ENCODE results near the gene ADRA2B. TPM values are rescaled to one million over a fixed set of nuclear protein-coding genes. Genes with fewer than 3 reads are reported as not detected.
A peak's percentile ranks its signal among the peaks of the same experiment; 100 is the strongest.
"Not testable (repeated sequence)": the region's sequence is repeated elsewhere in the genome, so short reads cannot be mapped to it uniquely, and the experiment has no call there.

Gene ADRA2B
- total RNA-seq, 2 experiments from 2014 or later = 0.29 to 0.34 TPM

DNA sequence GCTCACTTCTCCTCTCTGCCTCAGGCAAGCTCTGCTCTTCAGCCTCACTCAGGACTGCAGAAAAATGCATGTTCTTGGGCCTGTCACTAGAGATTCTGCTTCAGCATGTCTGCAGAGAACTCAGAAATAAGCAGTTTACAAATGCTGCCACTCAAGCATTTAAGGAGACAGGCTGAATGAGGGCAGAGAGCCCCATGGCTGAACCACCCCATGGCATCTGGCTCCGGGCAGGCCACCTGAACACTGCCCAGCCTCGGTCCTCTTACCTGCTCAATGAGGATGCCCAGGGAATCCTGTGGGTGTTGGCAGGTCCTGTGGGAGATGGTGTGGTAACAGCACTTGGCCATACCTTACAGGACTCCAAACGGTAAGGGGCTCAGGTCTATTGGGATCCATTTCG, 50.4 kb downstream of the ADRA2B start:
- H3K9me3 Mint-ChIP-seq; DNase-seq; H3K4me3 Mint-ChIP-seq; intact Hi-C loops (cut with micrococcal nuclease); H3K27ac Mint-ChIP-seq; H3K36me3 Mint-ChIP-seq (ENCODE audit: low read depth); CTCF ChIA-PET; ATAC-seq; H3K27me3 Mint-ChIP-seq; H3K4me1 Mint-ChIP-seq (ENCODE audit: low read depth): not testable (repeated sequence)
- POLR2A ChIA-PET = interaction anchor here (1.1 kb wide), 1 partner anchor 1599 kb away, joined by 3 read pairs; no protein-coding TSS in a partner anchor

DNA sequence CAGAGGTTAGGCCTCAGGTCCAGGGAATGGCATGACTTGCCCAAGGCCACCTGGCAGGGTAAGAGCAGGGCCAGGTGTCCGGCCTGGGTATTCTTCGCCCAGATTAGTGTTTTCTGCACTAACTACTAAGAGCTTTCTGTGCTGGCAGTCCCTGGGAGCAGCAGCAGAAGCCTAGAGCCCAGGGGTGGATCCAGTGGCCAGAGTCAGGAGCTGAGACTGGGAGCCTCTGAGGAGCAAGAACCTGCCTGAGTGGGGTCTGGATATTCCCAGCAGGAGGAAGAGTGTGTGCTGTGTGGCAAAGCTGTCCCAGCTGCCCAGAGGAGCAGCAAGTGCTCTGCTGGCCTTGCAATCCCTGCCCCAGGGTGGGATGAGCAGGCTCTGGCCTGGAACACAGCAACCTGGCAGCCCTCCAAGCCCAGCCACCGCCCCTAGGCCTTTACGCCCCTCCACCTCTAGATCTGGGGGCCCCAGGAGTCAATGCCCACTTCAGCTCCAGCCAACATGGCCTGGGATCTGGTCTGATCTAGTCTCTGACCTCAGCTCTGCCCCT, 50.9 kb downstream of the ADRA2B start:
- POLR2A ChIA-PET = interaction anchor here (1.1 kb wide), 1 partner anchor 1599 kb away, joined by 3 read pairs; no protein-coding TSS in a partner anchor
- no peak overlapping the region for H3K27ac Mint-ChIP-seq
- ATAC-seq (no peak), DNase-seq (no peak)
- H3K4me1 Mint-ChIP-seq (ENCODE audit: low read depth) = peaks cover 5% of the 10 kb centered on the region
- no peak overlapping the region for H3K4me3 Mint-ChIP-seq
- intact Hi-C loops (cut with micrococcal nuclease) = no loop called here
- CTCF ChIA-PET = no interaction called here
- no peaks in the 10 kb centered on the region for H3K9me3 Mint-ChIP-seq
- H3K36me3 Mint-ChIP-seq (ENCODE audit: low read depth) = no peaks in the 10 kb centered on the region
- H3K27me3 Mint-ChIP-seq = no peaks in the 10 kb centered on the region
- TF ChIP-seq, protein P1, sequence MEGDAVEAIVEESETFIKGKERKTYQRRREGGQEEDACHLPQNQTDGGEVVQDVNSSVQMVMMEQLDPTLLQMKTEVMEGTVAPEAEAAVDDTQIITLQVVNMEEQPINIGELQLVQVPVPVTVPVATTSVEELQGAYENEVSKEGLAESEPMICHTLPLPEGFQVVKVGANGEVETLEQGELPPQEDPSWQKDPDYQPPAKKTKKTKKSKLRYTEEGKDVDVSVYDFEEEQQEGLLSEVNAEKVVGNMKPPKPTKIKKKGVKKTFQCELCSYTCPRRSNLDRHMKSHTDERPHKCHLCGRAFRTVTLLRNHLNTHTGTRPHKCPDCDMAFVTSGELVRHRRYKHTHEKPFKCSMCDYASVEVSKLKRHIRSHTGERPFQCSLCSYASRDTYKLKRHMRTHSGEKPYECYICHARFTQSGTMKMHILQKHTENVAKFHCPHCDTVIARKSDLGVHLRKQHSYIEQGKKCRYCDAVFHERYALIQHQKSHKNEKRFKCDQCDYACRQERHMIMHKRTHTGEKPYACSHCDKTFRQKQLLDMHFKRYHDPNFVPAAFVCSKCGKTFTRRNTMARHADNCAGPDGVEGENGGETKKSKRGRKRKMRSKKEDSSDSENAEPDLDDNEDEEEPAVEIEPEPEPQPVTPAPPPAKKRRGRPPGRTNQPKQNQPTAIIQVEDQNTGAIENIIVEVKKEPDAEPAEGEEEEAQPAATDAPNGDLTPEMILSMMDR (IDR thresholded peaks at IDR 0.05) = no peak

DNA sequence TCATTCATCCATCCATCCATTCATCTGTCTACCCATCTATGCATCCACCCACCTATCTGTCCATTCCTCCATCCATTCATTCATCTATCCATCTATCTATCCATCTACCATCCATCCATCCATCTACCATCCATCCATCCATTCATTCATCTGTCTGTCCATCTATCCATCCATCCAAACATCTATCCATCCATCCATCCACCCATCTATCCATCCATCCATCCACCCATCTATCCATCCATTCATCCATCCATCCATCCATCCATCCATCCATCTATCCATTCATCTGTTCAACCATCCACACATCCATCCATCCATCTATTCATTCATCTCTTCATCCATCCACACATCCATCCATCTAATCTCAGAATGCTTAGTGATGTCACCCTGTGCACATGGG, 51.6 kb downstream of the ADRA2B start:
- ATAC-seq; H3K4me3 Mint-ChIP-seq; CTCF ChIA-PET; H3K27me3 Mint-ChIP-seq; H3K27ac Mint-ChIP-seq; H3K9me3 Mint-ChIP-seq; H3K4me1 Mint-ChIP-seq (ENCODE audit: low read depth); H3K36me3 Mint-ChIP-seq (ENCODE audit: low read depth); DNase-seq; intact Hi-C loops (cut with micrococcal nuclease): not testable (repeated sequence)
- POLR2A ChIA-PET = interaction anchor here (1.1 kb wide), 1 partner anchor 1600 kb away, joined by 3 read pairs; no protein-coding TSS in a partner anchor

DNA sequence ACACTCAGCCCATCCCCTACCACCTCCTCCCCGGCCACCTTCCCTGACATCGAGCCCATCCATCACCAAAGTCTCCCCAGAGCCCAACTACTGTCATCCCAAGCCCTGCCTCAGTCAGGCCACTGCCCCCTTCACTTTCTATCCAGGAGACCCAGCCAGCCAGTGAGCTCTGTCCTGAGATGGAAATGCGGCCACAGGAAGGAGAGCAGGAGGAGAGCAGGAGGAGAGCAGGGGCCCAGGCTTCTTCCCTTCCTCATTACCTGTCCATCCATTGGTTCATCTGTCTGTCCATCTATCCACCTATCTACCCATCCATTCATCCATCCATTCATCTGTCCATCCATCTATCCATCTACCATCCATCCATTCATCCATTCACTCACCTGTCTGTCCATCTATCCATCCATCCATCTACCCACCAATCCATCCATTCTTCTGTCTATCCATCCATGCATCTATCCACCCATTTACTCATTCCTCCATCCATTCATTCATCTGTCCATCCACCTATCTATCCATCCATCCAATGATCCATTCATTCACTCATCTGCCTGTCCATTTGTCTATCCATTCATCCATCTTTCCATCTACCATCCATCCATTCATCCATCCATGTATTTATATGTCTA, 52.2 kb downstream of the ADRA2B start:
- intact Hi-C loops (cut with micrococcal nuclease); ATAC-seq; H3K27me3 Mint-ChIP-seq; H3K4me1 Mint-ChIP-seq (ENCODE audit: low read depth); POLR2A ChIA-PET; H3K27ac Mint-ChIP-seq; H3K36me3 Mint-ChIP-seq (ENCODE audit: low read depth); H3K9me3 Mint-ChIP-seq; DNase-seq; CTCF ChIA-PET; H3K4me3 Mint-ChIP-seq: not testable (repeated sequence)

DNA sequence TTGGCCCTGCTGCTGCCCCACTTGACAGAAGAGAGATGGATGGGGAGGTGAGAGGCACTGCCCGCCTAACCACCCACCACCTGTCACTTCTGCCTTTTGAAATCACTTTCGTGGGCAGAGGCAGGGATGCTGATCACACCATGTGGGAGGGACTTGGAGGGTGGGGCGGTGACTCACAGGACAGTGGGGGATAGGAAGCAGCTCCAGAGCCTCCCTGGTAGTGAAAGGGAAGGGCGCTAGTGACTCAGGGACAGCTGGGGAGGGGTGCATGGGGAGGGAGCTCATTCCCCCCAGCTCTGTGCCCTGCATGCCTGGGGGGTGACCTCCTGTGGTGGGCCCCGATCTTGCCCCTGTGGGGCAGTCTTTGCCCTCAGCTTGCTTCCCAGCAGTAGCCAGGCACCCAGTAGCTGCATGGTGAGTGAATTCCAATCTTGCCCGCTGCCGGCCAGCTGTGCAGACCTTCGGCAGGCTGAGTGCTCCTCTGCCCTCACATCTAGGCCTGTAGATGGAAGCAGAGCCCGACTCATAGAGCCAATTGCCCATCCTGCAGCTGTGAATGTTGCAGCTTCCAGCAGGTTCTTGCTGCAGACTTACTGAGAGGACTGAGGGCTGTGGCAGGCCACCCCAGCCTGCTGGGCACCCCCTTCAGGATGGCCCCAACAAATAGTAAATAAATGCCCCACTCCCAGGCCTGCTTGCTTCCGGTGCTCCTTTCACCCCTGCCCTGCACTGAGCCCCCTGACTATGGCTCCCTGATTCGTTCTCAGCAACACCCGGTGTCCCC, 53.1 kb downstream of the ADRA2B start:
- H3K9me3 Mint-ChIP-seq; H3K4me3 Mint-ChIP-seq; H3K36me3 Mint-ChIP-seq (ENCODE audit: low read depth); CTCF ChIA-PET; intact Hi-C loops (cut with micrococcal nuclease); H3K4me1 Mint-ChIP-seq (ENCODE audit: low read depth); POLR2A ChIA-PET; H3K27me3 Mint-ChIP-seq: not testable (repeated sequence)
- H3K27ac Mint-ChIP-seq = peak overlapping the region; percentile 69
- DNase-seq (peak; percentile 78), ATAC-seq (peak; percentile 97)

Other genes with a start within 250 kb of the ADRA2B start
- 10 to 100 TPM; 37.4 to 41.5 TPM for gene ANKRD36C, start 124.7 kb downstream of the ADRA2B start, total RNA-seq
- 10 to 100 TPM in 1 of 2 experiments, 1 to 10 TPM in 1; 9.7 to 10.2 TPM for gene GPAT2, start 81.7 kb downstream of the ADRA2B start, total RNA-seq
- 1 to 10 TPM; 1.8 to 2.7 TPM for gene ASTL, start 21.9 kb upstream of the ADRA2B start, total RNA-seq
- gene DUSP2, start 28.9 kb upstream of the ADRA2B start, total RNA-seq = 100 to 1,000 TPM; 311 to 313 TPM
- 100 to 1,000 TPM; 145 to 149 TPM for gene STARD7, start 92.3 kb upstream of the ADRA2B start, total RNA-seq
- gene TMEM127, start 149.4 kb upstream of the ADRA2B start, total RNA-seq = 10 to 100 TPM; 13.1 to 15.0 TPM
- gene CIAO1, start 149.7 kb upstream of the ADRA2B start, total RNA-seq = 10 to 100 TPM; 72.1 to 72.3 TPM
- gene SNRNP200, start 189.0 kb upstream of the ADRA2B start, total RNA-seq = 100 to 1,000 TPM; 175 to 178 TPM
- 10 to 100 TPM; 28.2 to 32.6 TPM for gene ITPRIPL1, start 208.7 kb upstream of the ADRA2B start, total RNA-seq
- 10 to 100 TPM; 70.9 TPM for gene NCAPH, start 219.2 kb upstream of the ADRA2B start, total RNA-seq